Tibial nerve (tissue), 4 donors: ENCODE measurements around the gene CEP295NL.

ENCODE experiments used
- CTCF ChIP-seq, 5 experiments: fragments of 200-600 bp in 3 of 5; fragments of 450-650 bp in 2 of 5; sonication (generic) in 3 of 5; IDR thresholded peaks; one replicate each; pipeline ENCODE4 v1.5.1; 2016 to 2019; ENCODE audit warnings: antibody characterized with exemption in 5 of 5, mild to moderate bottlenecking in 3 of 5, moderate library complexity in 2 of 5
- EP300 ChIP-seq, 2 donors: sonication (generic); formaldehyde crosslinking; IDR thresholded peaks; one replicate each; pipeline ENCODE4 v1.6.1; 2017; ENCODE audit warnings: antibody characterized with exemption in 2 of 2, mild to moderate bottlenecking in 1 of 2
- POLR2A ChIP-seq, 2 donors: fragments of 450-650 bp; IDR thresholded peaks; one replicate each; pipeline ENCODE4 v1.6.1; 2017; ENCODE audit warnings: antibody characterized with exemption in 2 of 2, mild to moderate bottlenecking in 2 of 2, moderate library complexity in 2 of 2

GRCh38 chr17:78919861-78920450 lies 17.0 kb upstream of the CEP295NL start:
- TF ChIP-seq CTCF (IDR thresholded peaks at IDR 0.05) = no peak
- TF ChIP-seq POLR2A (IDR thresholded peaks at IDR 0.05) = no peak
- no peak for TF ChIP-seq EP300 (IDR thresholded peaks at IDR 0.05)
